Subcutaneous adipose tissue (tissue), 4 donors: Measurements from ENCODE around the gene TMEM119. TPM values are rescaled to one million over a fixed set of nuclear protein-coding genes. Genes with fewer than 3 reads are reported as not detected.

Experiments
- total RNA-seq, 4 donors: library from RNA; depleted of rRNA; stranded (reverse); fragments of >200 nt; gene quantifications; one replicate each; pipeline ENCODE4 v1.1.0, GENCODE V29; 2016
- TF ChIP-seq, protein P1 (sequence below): fragments of 450-650 bp; IDR thresholded peaks from one replicate; pipeline ENCODE4 v1.5.1; 2016; ENCODE audit warnings: low read depth, mild to moderate bottlenecking, control low read depth, antibody characterized with exemption, moderate library complexity

Gene TMEM119
- total RNA-seq, 4 donors from 2014 or later, result 7.8 to 20.5 (median 12.1) TPM

DNA sequence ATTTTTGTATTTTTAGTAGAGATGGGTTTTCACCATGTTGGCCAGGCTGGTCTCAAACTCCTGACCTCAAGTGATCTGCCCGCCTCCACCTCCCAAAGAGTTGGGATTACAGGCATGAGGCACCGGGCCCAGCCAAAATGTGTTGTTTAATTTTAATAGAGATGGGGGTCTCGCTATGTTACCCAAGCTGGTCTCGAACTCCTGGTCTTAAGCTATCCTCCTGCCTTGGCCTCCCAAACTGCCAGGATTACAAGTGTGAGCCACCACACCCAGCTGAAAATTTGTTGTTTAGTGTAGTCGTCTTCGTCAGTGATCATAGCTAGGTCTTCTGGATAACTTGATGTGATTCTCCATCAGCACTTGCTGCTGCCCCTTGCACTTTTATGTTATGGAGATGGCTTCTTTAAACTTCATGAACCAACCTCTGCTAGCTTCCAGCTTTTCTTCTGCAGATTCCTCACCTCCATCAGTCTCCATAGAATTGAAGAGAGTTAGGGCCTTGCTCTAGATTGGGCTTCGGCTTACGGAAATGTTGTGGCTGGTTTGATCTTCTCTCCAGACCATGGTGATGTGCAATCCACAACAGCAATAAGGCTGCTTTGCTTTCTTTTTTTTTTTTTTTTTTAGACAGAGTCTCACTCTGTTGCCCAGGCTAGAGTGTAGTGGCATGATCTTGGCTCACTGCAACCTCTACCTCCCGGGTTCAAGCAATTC lies 22.5 kb downstream of the TMEM119 start:
- TF ChIP-seq, protein P1, sequence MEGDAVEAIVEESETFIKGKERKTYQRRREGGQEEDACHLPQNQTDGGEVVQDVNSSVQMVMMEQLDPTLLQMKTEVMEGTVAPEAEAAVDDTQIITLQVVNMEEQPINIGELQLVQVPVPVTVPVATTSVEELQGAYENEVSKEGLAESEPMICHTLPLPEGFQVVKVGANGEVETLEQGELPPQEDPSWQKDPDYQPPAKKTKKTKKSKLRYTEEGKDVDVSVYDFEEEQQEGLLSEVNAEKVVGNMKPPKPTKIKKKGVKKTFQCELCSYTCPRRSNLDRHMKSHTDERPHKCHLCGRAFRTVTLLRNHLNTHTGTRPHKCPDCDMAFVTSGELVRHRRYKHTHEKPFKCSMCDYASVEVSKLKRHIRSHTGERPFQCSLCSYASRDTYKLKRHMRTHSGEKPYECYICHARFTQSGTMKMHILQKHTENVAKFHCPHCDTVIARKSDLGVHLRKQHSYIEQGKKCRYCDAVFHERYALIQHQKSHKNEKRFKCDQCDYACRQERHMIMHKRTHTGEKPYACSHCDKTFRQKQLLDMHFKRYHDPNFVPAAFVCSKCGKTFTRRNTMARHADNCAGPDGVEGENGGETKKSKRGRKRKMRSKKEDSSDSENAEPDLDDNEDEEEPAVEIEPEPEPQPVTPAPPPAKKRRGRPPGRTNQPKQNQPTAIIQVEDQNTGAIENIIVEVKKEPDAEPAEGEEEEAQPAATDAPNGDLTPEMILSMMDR, result no peak

DNA sequence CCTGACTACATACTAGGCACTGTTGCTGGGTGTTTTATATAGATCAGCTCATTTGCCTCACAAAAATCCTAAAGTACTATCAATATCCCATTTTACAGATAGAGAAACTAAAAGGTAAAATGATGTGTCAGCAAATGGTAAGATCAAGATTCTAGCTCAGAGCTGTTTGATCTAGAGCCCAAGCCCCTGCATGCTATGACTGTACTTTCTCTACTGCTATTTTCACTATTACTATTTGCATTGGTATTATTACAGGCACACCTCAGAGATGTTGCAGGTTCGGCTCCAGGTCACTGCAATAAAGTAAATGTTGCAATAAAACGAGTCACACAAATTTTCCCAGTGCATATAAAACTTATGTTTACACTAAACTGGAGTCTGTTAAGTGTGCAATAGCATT lies 24.6 kb downstream of the TMEM119 start:
- TF ChIP-seq, protein P1, result no peak

DNA sequence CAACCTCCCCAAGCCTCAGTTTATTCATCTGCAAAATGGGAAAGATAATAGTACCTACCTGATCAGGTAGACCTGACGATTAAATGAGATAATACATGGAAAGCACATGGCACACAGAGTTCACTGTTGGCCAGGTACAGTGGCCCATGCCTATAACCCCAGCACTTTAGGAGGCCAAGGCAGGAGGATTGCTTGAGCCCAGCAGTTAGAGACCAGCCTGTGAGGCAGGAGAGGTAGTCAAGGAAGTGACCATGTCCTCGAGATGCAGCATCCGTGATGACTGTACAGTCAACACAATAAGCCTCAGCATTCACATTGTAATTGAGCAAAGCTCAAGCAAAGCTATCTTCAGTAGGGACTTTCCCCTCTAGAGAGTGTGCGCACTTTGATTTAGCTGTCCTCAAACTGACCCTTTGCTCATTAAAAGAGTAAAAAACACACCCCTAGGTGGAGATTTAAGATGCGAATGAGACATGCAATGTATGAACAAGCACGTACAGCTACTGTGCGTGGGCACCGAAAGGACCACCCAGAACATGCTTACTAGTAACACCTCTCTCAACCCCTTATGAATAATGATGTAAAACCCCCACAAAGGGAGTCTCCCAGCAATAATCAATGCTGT lies 25.6 kb downstream of the TMEM119 start:
- TF ChIP-seq, protein P1, result no peak

DNA sequence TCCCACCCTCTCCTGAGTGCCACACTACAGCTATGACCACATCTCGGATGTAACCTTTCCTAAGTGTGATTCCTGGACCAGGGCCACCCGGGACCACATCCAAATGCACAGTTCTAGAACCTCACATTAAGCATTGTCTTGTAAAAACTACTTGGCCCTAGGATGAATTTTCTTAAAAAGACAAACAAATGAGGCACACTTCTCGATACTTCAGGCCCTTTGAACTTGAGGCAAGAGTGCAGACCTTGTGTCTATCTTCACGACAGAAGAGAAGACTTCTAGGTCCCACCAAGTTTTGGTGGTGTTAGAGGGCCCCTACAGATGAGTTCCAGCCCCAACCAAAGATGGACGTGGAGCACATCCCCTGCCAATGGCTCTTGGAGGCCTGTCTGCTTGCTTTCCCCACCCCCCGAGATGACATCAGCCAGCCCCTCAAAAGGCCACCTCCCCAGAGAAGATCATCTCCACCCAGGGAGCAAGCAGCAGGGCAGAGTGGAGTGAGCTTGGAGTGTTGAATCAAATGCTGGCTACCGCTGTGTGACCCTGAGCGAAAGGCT lies 26.2 kb downstream of the TMEM119 start:
- TF ChIP-seq, protein P1, result no peak

DNA sequence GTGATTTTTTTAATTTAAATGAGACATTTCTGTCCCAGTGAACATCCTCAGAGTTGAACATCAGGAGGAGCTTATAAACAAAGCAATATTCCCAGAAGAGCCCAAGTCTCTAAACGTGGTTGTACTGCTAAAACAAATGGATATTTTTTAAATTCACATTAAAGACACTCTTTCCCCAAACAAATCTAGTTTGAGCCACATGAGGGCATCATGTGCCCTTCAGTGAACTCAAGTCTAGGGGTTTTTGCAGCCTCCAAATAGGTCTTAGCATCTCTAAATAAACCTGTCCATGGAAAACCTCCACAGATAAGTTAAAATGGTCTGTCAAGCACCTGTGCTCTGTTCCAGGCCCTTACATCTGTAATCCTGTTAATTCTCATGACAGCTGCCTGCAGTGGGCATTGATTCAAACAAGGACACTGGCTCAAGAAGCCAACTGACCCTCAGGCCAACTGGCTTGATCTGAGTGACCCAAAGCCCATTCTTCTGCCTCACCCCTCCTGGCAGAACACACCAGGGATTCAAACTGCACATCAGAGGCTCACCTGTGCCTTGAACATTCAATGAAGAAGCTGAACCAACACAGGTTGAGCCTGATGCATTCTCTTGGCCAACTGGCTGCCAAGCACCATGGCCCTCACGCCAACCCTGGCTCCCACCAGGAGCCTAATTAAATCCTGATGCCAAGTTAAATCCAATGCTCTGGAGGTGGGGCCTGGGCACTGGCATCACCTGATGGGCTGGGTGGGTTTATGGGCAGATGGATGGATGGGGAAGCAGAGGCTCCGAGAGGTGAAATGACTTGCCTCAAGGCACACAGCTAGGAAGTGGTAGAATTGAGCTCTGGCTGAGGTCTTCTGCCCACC lies 26.9 kb downstream of the TMEM119 start:
- TF ChIP-seq, protein P1, result no peak

DNA sequence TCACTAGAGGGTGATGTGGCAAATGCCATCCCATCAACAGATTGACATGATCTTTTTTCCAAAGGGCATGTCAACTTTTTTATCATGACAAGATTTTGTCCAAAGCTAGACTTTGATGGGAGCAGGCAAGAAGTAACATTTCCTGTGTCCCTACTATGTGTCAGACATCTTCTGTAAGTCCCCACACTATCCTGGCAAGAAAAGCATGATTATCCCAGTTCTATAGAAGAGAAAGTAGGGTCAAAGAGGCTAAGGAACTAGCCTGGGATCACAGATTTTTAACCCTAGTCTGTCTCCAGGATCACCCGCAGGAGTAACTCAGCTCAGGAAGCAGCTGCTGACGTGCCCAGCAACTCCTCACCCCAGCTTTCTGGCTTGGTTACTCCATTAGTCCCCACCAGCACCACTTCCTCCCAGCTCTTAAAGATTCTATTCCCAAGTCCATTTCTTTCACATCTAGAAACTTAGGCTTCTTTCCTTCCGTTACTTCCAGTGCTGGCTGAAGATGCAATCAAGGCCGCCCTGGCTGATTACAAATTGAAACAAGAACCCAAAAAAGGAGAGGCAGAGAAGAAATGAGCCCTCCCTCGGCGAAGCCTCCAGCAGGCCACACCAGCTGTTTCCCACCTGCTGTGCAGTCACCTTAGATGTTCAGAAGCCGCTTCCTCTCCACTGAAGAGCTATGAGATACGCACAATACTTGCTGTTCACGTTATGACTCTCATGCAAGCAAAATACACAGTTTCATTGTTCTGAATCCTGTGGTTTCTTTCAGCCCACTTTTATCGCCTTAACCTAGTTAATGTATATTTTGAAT lies 29.3 kb downstream of the TMEM119 start:
- TF ChIP-seq, protein P1, result no peak
